HEK293 (cell line): ENCODE results near the gene PPP1R27.

Experiments
- BCL11A ChIP-seq: fragments of 450-650 bp; formaldehyde crosslinking; IDR thresholded peaks from 2 replicates; pipeline ENCODE4 v1.5.1; 2016; ENCODE audit warnings: low read depth, missing biosample characterization, missing genetic modification characterization
- GLIS1 ChIP-seq: fragments of 450-650 bp; formaldehyde crosslinking; IDR thresholded peaks from 2 replicates; pipeline ENCODE4 v1.5.1; 2016; ENCODE audit warnings: missing biosample characterization, missing genetic modification characterization
- KLF8 ChIP-seq: fragments of 450-650 bp; formaldehyde crosslinking; IDR thresholded peaks from 2 replicates; pipeline ENCODE4 v1.5.1; 2016; ENCODE audit warnings: missing biosample characterization, missing genetic modification characterization
- KLF9 ChIP-seq: fragments of 450-650 bp; formaldehyde crosslinking; IDR thresholded peaks from 2 replicates; pipeline ENCODE4 v1.5.1; 2016; ENCODE audit warnings: missing biosample characterization, missing genetic modification characterization, low read depth
- PRDM10 ChIP-seq: fragments of 450-650 bp; formaldehyde crosslinking; IDR thresholded peaks from 2 replicates; pipeline ENCODE4 v1.5.1; 2016; ENCODE audit warnings: missing biosample characterization, missing genetic modification characterization
- SP2 ChIP-seq: fragments of 450-650 bp; formaldehyde crosslinking; IDR thresholded peaks from 2 replicates; pipeline ENCODE4 v1.5.1; 2016; ENCODE audit warnings: missing biosample characterization, missing genetic modification characterization
- SP7 ChIP-seq: fragments of 450-650 bp; formaldehyde crosslinking; IDR thresholded peaks from 2 replicates; pipeline ENCODE4 v1.5.1; 2016; ENCODE audit warnings: missing biosample characterization, missing genetic modification characterization
- TCF7L2 ChIP-seq: IDR thresholded peaks from 2 replicates; pipeline ENCODE4 v1.6.1; 2011; ENCODE audit warnings: low read depth, mild to moderate bottlenecking, inconsistent platforms, low read length, moderate library complexity, borderline replicate concordance
- TSHZ1 ChIP-seq: fragments of 450-650 bp; formaldehyde crosslinking; IDR thresholded peaks from 2 replicates; pipeline ENCODE4 v1.5.1; 2016; ENCODE audit warnings: missing biosample characterization, missing genetic modification characterization, borderline replicate concordance
- ZFP37 ChIP-seq: fragments of 450-650 bp; formaldehyde crosslinking; IDR thresholded peaks from 2 replicates; pipeline ENCODE4 v1.5.1; 2016; ENCODE audit warnings: missing biosample characterization, missing genetic modification characterization
- ZFP41 ChIP-seq: fragments of 450-650 bp; formaldehyde crosslinking; IDR thresholded peaks from 2 replicates; pipeline ENCODE4 v1.5.1; 2016; ENCODE audit warnings: missing biosample characterization, missing genetic modification characterization, borderline replicate concordance
- ZNF10 ChIP-seq: fragments of 450-650 bp; formaldehyde crosslinking; IDR thresholded peaks from 2 replicates; pipeline ENCODE4 v1.5.1; 2017; ENCODE audit warnings: missing biosample characterization, missing genetic modification characterization
- ZNF169 ChIP-seq: fragments of 450-650 bp; formaldehyde crosslinking; IDR thresholded peaks from 2 replicates; pipeline ENCODE4 v1.5.1; 2016; ENCODE audit warnings: missing biosample characterization, missing genetic modification characterization
- ZNF223 ChIP-seq: fragments of 450-650 bp; formaldehyde crosslinking; IDR thresholded peaks from 2 replicates; pipeline ENCODE4 v1.5.1; 2016; ENCODE audit warnings: missing biosample characterization, missing genetic modification characterization
- ZNF350 ChIP-seq: fragments of 450-650 bp; formaldehyde crosslinking; IDR thresholded peaks from 2 replicates; pipeline ENCODE4 v1.5.0; 2017; ENCODE audit warnings: missing biosample characterization, mild to moderate bottlenecking, missing genetic modification characterization
- ZNF423 ChIP-seq: fragments of 450-650 bp; formaldehyde crosslinking; IDR thresholded peaks from 2 replicates; pipeline ENCODE4 v1.5.1; 2016; ENCODE audit warnings: missing biosample characterization, missing genetic modification characterization
- ZNF624 ChIP-seq: fragments of 450-650 bp; formaldehyde crosslinking; IDR thresholded peaks from 2 replicates; pipeline ENCODE4 v1.5.1; 2017; ENCODE audit warnings: missing biosample characterization, missing genetic modification characterization
- ZNF629 ChIP-seq: fragments of 450-650 bp; formaldehyde crosslinking; IDR thresholded peaks from 2 replicates; pipeline ENCODE4 v1.5.1; 2017; ENCODE audit warnings: missing biosample characterization, missing genetic modification characterization
- TF ChIP-seq, protein P1 (sequence below): fragments of 450-650 bp; formaldehyde crosslinking; IDR thresholded peaks from 2 replicates; pipeline ENCODE4 v1.5.1; 2016; ENCODE audit warnings: missing biosample characterization, missing genetic modification characterization
- TF ChIP-seq, protein P2 (sequence below): fragments of 450-650 bp; formaldehyde crosslinking; IDR thresholded peaks from 2 replicates; pipeline ENCODE4; 2016; ENCODE audit warnings: missing biosample characterization, missing genetic modification characterization

PPP1R27 gene

GRCh38 chr17:81868674-81869220, 33.9 kb upstream of the PPP1R27 start (continued):
- TF ChIP-seq PRDM10 (tag by site-specific recombination) = 0 out of 2 replicates have a peak, but pooled peaks have one; percentile 9
- no peak for TF ChIP-seq ZFP41 (tag by site-specific recombination)
- TF ChIP-seq KLF8 (tag by site-specific recombination) = peak; percentile 17; the same call in 1 of the 2 replicates
- TF ChIP-seq, protein P1, sequence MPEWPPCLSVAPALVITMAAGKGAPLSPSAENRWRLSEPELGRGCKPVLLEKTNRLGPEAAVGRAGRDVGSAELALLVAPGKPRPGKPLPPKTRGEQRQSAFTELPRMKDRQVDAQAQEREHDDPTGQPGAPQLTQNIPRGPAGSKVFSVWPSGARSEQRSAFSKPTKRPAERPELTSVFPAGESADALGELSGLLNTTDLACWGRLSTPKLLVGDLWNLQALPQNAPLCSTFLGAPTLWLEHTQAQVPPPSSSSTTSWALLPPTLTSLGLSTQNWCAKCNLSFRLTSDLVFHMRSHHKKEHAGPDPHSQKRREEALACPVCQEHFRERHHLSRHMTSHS = no peak
- TF ChIP-seq KLF9 (tag by site-specific recombination) = peak; percentile 48; the same call in 1 of the 2 replicates
- TF ChIP-seq BCL11A (tag by site-specific recombination) = peak; percentile 17; the same call in 1 of the 2 replicates
- 0 out of 2 replicates have a peak, but pooled peaks have one; percentile 20 for TF ChIP-seq TSHZ1 (tag by site-specific recombination)
- TF ChIP-seq ZNF10 (tag by site-specific recombination) = no peak
- TF ChIP-seq SP2 = peak; percentile 65
- TF ChIP-seq ZNF350 (tag by site-specific recombination) = no peak
- no peak for TF ChIP-seq ZNF223 (tag by site-specific recombination)
- TF ChIP-seq ZNF169 (tag by site-specific recombination) = no peak
- no peak for TF ChIP-seq TCF7L2
- no peak for TF ChIP-seq ZFP37 (tag by site-specific recombination)
- TF ChIP-seq, protein P2, sequence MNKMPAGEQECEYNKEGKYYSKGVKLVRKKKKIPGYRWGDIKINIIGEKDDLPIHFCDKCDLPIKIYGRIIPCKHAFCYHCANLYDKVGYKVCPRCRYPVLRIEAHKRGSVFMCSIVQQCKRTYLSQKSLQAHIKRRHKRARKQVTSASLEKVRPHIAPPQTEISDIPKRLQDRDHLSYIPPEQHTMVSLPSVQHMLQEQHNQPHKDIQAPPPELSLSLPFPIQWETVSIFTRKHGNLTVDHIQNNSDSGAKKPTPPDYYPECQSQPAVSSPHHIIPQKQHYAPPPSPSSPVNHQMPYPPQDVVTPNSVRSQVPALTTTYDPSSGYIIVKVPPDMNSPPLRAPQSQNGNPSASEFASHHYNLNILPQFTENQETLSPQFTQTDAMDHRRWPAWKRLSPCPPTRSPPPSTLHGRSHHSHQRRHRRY (tag by site-specific recombination) = no peak
- TF ChIP-seq GLIS1 (tag by site-specific recombination) = no peak
- no peak for TF ChIP-seq ZNF624
- TF ChIP-seq ZNF629 (tag by site-specific recombination) = peak; percentile 12; the same call in 1 of the 2 replicates
- TF ChIP-seq SP7 (tag by site-specific recombination) = 0 out of 2 replicates have a peak, but pooled peaks have one; percentile 7
- 0 out of 2 replicates have a peak, but pooled peaks have one; percentile 24 for TF ChIP-seq ZNF423 (tag by site-specific recombination)
